ENCODE results near the gene PPP1R9B.

GRCh38 chr17:50150354-50151040, at the start of gene PPP1R9B:
- TF ChIP-seq REST (IDR thresholded peaks at IDR 0.05; ENCODE audit: insufficient read depth in 1 of 2, low read depth in 2 of 2, low read length in 2 of 2) (no peak), TAF1 (IDR thresholded peaks at IDR 0.05; ENCODE audit: borderline replicate concordance, insufficient read depth, low read length) (no peak)
